ENCODE data around the gene KRT39.
"Not testable (repeated sequence)": the region's sequence is repeated elsewhere in the genome, so short reads cannot be mapped to it uniquely, and the experiment has no call there.

The KRT39 gene

DNA sequence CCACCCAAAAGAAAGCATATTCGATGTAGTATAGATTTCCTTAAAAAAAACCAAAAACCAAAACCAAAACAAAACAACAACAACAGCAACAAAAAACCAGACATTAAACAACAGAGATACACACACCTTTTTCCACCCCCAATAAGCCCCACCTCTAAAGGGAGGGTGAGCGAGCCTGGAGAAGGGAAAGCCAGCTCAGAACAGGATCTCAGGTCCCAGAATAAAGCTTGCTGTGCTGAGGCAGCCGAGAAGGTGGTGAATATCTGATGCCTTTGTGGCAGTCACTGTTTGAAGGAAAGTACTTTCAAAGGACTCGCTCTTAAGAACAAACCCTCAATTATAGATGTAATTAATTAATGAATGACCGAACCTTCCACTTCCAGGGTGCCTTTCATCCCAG lies 29.8 kb downstream of the KRT39 start:
- DNase-seq: no peak

DNA sequence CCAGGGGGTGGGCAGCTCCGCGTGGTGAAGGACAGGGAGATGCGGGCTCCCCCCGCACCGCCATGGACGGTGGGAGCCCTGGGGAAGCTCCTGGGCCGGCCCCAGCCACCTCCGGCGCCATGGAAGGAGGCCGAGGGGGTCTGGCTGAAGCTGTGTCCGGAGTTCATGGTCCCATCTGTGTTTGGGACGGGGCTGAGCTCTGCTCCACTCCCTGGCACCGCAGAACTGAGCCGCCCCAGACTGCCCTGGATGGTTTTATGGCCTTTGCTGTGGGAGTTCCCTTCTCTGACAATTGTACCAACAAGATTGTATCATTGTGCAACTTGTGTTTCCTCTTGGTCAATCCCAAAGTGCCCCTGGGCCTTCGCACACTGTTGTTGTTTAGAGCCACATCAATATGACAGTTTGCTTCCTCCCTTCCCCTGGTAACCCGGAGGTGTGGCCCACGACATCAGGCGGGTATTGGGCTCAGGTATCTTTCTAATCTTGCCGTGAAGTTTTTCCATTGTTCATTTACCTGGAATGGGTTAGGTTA lies 30.2 kb downstream of the KRT39 start:
- DNase-seq: no peak

DNA sequence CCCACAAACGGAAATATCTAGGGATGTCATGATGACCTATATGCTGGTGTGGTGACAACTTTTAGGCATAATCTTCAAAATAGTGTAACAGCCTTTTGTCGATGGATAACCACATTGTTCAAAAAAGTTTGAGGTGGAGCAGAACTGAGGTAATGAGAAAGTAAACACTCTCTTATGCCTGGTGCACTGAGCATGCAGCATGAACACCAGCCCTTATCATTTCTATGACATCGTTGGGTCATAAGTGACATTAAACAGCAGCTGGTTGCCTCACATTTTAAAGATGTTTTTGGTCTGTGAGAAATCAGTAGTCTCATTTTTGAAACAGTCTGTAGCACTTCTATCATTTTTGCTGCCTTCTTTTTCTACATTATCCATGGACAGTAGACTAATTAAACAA lies 31.1 kb downstream of the KRT39 start:
- DNase-seq: no peak

DNA sequence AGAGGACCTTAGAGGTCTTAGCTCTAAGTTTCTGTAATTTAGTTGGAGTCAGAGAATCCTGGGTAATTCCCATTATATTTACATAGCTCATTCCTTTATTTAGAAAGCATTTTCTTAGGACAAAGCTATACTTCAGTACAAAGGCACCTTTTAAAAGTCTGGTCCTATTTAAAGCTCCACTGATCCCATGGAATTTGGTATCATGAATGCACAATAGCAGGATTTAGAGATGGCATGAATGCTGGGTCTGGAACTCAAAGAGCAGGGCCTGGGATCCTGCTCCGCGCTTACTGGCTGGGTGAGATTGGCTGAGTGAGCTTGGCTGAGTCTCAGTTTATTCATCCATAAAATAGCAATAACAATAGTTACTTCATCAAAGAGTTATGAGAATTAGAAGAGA lies 34.1 kb downstream of the KRT39 start:
- no peak for DNase-seq

DNA sequence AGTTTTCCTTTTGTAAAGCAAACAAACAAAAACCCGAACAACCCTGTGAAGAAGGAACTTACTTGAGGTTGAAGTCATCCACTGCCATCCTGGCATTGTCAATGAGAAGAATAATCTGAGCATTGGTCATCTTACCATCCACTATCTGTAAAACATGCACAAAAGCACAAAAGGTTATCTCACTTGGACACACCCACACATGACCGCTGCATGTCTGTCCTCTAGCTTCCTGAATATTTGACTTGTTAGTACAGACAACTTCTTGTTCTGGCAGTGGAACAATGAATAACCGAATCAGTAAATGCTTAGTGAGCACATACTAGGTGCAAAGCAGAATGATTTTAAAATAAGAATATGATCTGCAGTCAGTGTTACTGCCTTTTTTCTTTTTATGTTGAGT lies 35.4 kb downstream of the KRT39 start:
- DNase-seq: no peak

DNA sequence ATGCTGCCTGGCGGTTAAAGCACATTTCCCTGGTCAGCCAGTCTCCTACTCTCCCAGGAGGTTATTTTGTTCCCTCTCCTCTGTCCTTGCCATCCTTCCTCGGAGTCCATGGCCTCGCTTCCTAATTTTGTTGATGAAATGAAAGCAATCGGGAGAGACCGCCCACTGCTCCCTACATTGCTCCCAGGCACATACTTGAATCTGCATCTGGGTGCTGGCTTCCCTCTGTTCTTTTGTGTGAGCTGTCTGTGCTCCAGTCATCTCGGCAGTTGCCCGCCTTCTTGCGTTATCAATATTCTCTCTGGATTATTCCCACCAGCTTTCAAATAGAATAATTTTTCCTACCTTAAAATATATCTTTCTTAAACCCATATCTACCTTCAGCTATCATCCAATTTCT lies 40.4 kb downstream of the KRT39 start:
- DNase-seq: no peak

DNA sequence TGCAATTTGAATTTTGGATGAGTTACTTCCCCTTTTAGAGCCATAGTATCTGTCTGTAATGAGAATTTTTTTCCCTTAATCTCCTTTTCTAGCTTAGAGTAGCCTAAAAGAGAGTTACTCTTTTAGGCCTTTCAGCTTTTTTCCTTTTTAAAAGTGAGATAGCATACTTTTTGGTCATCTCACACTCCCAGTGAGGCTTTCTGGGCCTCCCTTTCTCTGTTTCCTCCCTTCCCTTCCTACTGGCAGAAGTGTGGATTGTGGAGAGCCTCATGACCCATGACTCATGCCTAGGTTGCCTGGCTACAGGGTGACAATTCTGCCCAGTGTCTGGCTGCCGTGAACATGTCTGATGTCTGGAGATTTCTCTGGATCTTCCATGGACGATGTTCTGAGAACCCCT lies 44.5 kb downstream of the KRT39 start:
- no peak for DNase-seq

DNA sequence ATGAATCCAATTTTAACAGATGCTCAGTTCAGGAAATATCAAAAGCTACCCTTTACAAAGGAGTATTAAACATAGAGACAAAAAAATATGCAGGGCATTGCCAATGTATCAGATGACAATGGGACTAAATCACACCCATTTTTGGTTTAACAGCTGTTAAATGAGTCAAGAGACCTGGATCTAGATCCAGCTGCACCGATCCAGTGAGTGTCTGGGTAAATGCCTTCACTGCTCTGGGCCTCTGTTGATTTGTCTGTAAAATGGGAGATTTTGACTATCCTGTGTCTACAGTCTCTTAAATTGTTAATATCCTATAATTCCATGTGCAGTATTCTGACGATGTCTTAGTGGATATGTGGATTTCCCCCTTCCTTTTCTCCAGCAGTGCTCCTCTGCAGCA lies 45.7 kb downstream of the KRT39 start:
- DNase-seq: no peak

DNA sequence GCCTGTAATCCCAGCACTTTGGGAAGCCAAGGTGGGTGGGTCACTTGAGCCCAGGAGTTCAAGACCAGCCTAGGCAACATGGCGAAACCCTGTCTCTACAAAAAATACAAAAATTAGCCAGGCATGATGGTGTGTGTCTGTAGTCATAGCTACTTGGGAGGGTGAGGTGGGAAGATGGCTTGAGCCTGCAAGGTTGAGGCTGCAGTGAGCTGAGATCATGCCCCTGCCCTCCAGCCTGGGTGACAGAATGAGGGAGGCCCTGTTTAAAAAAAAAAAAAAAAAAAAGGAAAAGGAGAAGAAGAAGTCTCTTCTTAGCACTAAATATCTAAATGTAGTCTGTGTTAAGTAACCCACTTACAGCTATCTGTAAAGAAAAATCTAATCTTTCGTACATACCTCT lies 49.6 kb downstream of the KRT39 start:
- DNase-seq: not testable (repeated sequence)

DNA sequence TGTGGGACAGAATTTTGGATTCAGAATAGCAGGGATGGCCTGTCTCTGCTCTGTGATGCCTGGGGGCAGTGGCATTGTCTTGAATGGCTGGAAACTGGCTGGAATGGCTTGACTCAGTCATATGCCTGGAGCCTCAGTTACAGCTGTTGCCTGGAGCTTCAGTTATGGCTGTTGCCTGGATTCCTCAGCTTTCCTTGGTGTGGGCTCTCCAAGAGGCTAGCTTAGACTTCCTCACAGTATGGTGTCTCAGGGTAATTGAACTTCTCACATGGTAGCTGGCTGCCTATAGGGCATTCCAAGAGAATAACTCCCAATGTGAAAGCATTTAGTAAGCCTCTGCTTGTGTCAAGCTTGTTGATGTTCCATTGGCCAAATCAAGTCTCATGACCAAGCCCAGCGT lies 50.4 kb downstream of the KRT39 start:
- no peak for DNase-seq

DNA sequence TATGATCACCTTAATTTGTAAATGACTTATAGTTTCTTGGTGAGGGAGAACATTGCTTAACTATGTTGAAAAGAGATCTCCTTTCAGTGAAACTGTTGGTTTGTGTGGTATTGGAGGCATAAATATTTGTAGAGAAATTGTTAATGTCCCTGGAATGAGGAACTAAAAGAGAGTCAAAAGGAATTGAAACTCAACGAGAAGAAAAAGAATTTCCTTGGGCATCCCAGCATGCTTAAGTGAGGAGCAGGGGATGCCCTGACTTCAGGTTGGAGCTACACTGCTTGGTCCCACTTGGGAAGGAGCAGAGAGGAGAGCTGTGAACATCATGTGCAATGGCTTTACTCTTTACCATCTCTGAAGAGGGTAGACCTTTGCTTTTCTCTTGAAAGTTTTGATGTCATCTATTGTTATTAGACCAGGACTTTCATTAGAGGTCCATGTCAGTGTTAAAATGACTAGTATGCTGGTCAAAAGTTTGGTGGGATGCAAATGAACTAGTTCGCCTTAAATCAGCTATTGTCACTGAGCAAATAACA lies 51.0 kb downstream of the KRT39 start:
- DNase-seq: no peak

DNA sequence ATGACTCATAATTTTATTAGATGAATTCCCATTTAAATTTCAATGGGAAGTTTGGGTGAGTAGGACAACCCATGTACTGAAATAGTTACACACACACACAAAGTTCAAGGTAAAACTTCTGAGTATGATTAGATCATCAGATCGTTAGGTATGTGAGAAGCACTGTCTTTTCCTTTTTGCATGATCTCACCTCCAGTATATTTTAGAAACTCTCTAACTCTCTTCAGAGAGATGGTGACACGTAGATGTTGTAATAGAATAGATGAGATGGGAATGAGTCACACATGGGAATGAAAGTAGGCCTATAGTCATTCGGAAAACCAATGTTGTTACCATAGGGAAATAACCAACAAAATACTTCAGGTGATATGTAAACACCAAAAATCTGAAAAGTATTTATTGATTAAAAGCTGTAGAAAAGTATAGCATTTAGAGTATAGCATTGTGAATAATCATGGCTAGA lies 51.5 kb downstream of the KRT39 start:
- no peak for DNase-seq

DNA sequence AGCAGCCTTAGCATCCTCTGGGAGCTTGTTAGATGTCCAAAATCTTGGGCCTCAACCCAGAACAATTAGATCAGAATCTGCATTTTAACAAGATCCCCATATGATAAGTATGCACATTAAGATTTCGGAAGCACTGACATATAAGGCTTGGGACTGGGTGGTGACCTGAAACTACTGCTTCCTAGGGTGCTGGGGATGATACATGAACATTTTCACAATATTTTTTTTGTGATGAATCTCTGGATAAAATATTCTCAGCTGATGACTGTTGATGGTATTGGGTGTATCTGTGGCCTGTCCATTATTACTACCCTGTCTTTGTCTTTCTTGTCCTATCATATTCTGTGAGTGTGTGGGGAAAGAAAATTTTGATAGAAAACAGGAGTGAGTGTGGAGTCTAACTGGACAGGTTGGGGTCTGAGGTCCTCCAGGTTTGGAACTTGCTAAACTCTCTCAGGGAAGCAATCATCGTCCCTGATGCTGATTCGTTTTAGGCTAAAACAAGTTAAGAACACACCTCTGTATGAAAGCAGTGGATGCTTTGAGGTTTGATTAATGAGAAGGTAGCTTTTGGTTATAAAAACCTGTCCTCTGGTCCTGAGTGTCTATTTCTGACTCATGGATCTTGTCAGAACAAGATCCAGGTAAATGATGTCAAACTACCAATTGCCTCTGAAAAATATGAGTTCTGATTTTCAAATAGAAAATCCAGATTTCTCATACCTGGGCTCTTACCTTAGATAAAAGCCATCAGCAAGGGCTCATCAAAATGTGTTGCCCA lies 52.5 kb downstream of the KRT39 start:
- no peak for DNase-seq

DNA sequence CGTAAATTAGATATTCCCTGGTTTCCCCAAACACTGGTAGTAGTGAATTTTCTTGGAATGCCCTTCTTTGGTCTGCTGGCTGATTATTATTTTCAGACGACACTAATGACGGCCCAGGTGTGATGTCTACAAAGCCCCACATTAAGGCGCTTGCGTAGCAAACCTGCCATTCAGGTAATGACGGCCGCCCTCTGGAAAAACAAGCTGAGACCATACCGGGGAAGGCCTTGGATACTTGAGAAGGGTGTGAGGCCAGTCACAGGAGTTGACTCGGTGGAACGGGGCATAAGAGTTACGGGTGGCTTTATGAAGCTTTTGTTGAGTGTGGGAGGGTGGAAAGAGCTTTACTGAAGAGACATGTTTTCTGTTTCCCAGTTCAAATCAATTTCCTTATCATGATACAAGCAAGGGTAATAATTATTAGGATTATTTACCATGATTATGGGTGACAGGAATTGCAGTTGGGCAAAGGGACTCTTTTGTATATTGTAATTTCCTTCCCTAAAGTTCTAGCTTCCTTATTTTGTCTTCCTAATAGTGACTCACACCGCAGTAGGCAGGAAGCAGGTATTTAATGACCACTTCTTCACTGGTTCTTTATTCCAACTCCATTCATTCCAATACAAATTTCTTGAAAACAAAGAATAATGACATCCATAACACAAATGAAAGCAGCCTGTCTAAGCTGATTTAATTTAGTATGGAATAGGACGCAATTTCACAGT lies 54.1 kb downstream of the KRT39 start:
- DNase-seq: no peak

DNA sequence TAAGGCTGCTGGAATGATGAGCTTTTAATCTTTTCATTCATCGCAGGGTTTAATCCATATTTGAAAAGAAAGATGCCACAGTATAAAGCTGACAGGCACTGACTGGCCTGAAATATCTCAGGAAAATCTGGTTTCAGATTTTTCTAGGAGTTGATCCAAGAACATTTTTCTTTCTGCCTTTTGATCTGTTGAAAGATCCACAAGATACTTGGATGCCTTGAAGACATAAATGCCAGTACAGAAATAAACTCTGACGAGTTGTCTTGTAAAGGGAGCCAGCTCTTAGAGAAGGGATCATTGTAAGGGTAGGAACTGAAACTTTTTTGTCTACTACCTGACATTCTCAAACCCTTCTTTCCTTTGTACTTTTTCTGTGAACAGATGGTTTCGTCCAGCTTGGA lies 56.3 kb downstream of the KRT39 start:
- no peak for DNase-seq

DNA sequence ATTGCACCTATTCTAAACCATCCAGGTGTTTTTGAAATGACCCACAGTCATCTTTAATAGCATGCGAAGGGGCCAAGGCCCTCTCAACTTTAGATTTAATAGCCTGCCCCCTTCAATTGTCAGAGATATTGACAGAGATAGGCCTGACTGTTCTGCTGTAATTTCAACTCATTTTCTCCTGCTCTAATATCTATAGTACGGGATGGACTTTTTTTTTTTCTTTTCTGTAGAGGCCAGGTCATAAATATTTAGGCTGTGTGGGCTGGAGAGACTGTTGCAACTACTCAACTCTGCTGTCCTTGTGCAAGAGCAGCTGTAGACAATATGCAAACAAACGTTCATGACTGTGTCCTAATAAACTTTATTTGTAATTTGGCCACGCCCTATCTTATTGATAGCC lies 57.0 kb downstream of the KRT39 start:
- no peak for DNase-seq

DNA sequence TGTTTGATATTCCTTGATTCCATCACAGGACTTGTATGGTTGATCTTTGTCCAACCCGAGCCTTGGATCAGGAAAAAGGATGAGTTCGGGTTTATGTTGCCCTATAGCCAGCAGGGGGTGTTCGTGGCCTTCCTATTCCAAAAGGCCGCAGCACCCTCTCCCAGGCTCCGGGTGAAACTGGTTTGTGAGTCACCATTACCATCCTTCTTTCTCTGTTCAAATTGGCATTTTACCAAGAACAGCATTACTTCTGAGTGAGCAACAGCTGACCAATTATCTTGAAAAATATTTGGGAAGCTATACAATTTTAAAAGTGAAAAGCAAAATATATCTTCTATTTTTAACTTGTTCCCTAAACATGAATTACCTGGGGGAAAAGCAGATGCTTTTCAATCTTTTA lies 57.4 kb downstream of the KRT39 start:
- DNase-seq: peak; percentile 91

Data from NCI-H345 (cell line).